Muscle of leg (tissue), 11 donors: Measurements from ENCODE around the gene PANK1. TPM values are rescaled to one million over a fixed set of nuclear protein-coding genes. Genes with fewer than 3 reads are reported as not detected.

Experiments used
- DNase-seq: peaks from one replicate; pipeline ENCODE4 v3.0.0; 2013
- H3K27ac ChIP-seq: one replicate; pipeline ENCODE4 v1.5.1; 2013; ENCODE audit warnings: mild to moderate bottlenecking, low read length, control low read depth
- H3K27me3 ChIP-seq: one replicate; pipeline ENCODE4 v1.6.1; 2013; ENCODE audit warnings: low read length; ENCODE audit not compliant: control insufficient read depth, insufficient read depth
- H3K36me3 ChIP-seq: one replicate; pipeline ENCODE4 v1.6.1; 2013; ENCODE audit warnings: low read length; ENCODE audit not compliant: control insufficient read depth, insufficient read depth
- H3K4me1 ChIP-seq: one replicate; pipeline ENCODE4 v1.6.1; 2013; ENCODE audit warnings: low read length; ENCODE audit not compliant: control insufficient read depth, insufficient read depth
- H3K4me3 ChIP-seq: one replicate; pipeline ENCODE4 v1.5.1; 2013; ENCODE audit warnings: low read length, control low read depth
- H3K9me3 ChIP-seq: replicated peaks from 2 replicates; pipeline ENCODE4 v1.6.1; 2013; ENCODE audit warnings: low read depth, low read length; ENCODE audit not compliant: control insufficient read depth
- WGBS: methylation state at CpG from one replicate; pipeline ENCODE4 v1.1.5; 2013; ENCODE audit warnings: missing lambda C conversion rate; ENCODE audit not compliant: insufficient coverage; 5-methylcytosine and 5-hydroxymethylcytosine counted together
- polyA plus RNA-seq, 8 donors: library from polyadenylated mRNA; unstranded; fragments of 120-200 nt; gene quantifications; one replicate each; pipeline versions ENCODE4 v1.2.1 to v1.2.3, GENCODE V29; 2013; ENCODE audit warnings: inconsistent platforms in 1 of 8, low replicate concordance in 1 of 8; ENCODE audit not compliant: insufficient read length in 8 of 8, insufficient read depth in 1 of 8
- total RNA-seq: library from RNA; stranded (reverse); fragments of 120-200 nt; gene quantifications from one replicate; pipeline ENCODE4 v1.2.4, GENCODE V29; 2013

Gene PANK1
- total and polyA plus RNA-seq, 9 donors, result 13.0 to 17.1 (median 15.0) TPM

- no peaks in the 10 kb centered on the region for H3K27me3 ChIP-seq
- H3K9me3 ChIP-seq, result no peaks in the 10 kb centered on the region
- H3K4me1 ChIP-seq, result no peaks in the 10 kb centered on the region
- no peak overlapping the region for H3K4me3 ChIP-seq
- H3K36me3 ChIP-seq, result no peaks in the 10 kb centered on the region
- peak; percentile 59 for DNase-seq
- no peak overlapping the region for H3K27ac ChIP-seq
- WGBS, result no CpG with 5 or more reads among the region's 2 CpGs
These were observed 81.1 kb downstream of the PANK1 start for GRCh38 chr10:89563861-89564478.

GRCh38 chr10:89563311-89563710 is 81.7 kb downstream of the PANK1 start:
- Histone ChIP-seq H3K4me1 (no peaks in the 10 kb centered on the region), H3K9me3 (no peaks in the 10 kb centered on the region), H3K36me3 (no peaks in the 10 kb centered on the region), H3K27me3 (no peaks in the 10 kb centered on the region), H3K27ac (no peak overlapping the region), H3K4me3 (no peak overlapping the region)
- DNase-seq, result no peak
- WGBS, result 100% methylated on average over 1 of the region's 3 CpGs

GRCh38 chr10:89556600-89556999 is 88.4 kb downstream of the PANK1 start:
- H3K27ac ChIP-seq, result no peak overlapping the region
- H3K36me3 ChIP-seq, result no peaks in the 10 kb centered on the region
- no peak for DNase-seq
- no peak overlapping the region for H3K4me3 ChIP-seq
- no peaks in the 10 kb centered on the region for H3K4me1 ChIP-seq
- no peaks in the 10 kb centered on the region for H3K9me3 ChIP-seq
- no peaks in the 10 kb centered on the region for H3K27me3 ChIP-seq
- no CpG with 5 or more reads among the region's 1 CpG for WGBS

GRCh38 chr10:89555688-89556445 is 89.2 kb downstream of the PANK1 start:
- Histone ChIP-seq H3K36me3 (no peaks in the 10 kb centered on the region), H3K4me1 (no peaks in the 10 kb centered on the region), H3K27ac (no peak overlapping the region), H3K4me3 (no peak overlapping the region), H3K9me3 (no peaks in the 10 kb centered on the region), H3K27me3 (no peaks in the 10 kb centered on the region)
- DNase-seq, result no peak
- 90% methylated on average over 1 of the region's 7 CpGs for WGBS

GRCh38 chr10:89554433-89554832 is 90.6 kb downstream of the PANK1 start:
- no CpG with 5 or more reads among the region's 1 CpG for WGBS

GRCh38 chr10:89553064-89553734 is 91.8 kb downstream of the PANK1 start:
- no peaks in the 10 kb centered on the region for H3K27me3 ChIP-seq
- H3K4me3 ChIP-seq, result no peak overlapping the region
- no peak for DNase-seq
- no CpG with 5 or more reads among the region's 5 CpGs for WGBS
- H3K4me1 ChIP-seq, result no peaks in the 10 kb centered on the region
- H3K36me3 ChIP-seq, result no peaks in the 10 kb centered on the region
- no peak overlapping the region for H3K27ac ChIP-seq
- no peaks in the 10 kb centered on the region for H3K9me3 ChIP-seq

More at GRCh38 chr10:89554433-89554832, 90.6 kb downstream of the PANK1 start:
- DNase-seq, result no peak
- H3K4me1 ChIP-seq, result no peaks in the 10 kb centered on the region
- H3K9me3 ChIP-seq, result no peaks in the 10 kb centered on the region
- no peak overlapping the region for H3K4me3 ChIP-seq
- no peak overlapping the region for H3K27ac ChIP-seq
- H3K36me3 ChIP-seq, result no peaks in the 10 kb centered on the region
- H3K27me3 ChIP-seq, result no peaks in the 10 kb centered on the region

GRCh38 chr10:89552213-89552612 is 92.8 kb downstream of the PANK1 start:
- WGBS, result no CpG with 5 or more reads among the region's 4 CpGs
- H3K4me1 ChIP-seq, result no peaks in the 10 kb centered on the region
- no peak overlapping the region for H3K27ac ChIP-seq
- no peaks in the 10 kb centered on the region for H3K9me3 ChIP-seq
- no peaks in the 10 kb centered on the region for H3K27me3 ChIP-seq
- H3K4me3 ChIP-seq, result no peak overlapping the region
- H3K36me3 ChIP-seq, result no peaks in the 10 kb centered on the region
- DNase-seq, result no peak

- Histone ChIP-seq H3K36me3 (no peaks in the 10 kb centered on the region), H3K27me3 (no peaks in the 10 kb centered on the region), H3K27ac (no peak overlapping the region), H3K4me1 (no peaks in the 10 kb centered on the region), H3K4me3 (no peak overlapping the region), H3K9me3 (no peaks in the 10 kb centered on the region)
- 85% methylated on average over 4 of the region's 5 CpGs for WGBS
- DNase-seq, result no peak
These were observed 94.5 kb downstream of the PANK1 start for GRCh38 chr10:89550509-89550908.

- Histone ChIP-seq H3K36me3 (no peaks in the 10 kb centered on the region), H3K4me3 (no peak overlapping the region), H3K9me3 (no peaks in the 10 kb centered on the region), H3K27me3 (no peaks in the 10 kb centered on the region), H3K4me1 (no peaks in the 10 kb centered on the region), H3K27ac (no peak overlapping the region)
- DNase-seq, result no peak
- no CpG with 5 or more reads among the region's 1 CpG for WGBS
These were observed 95.5 kb downstream of the PANK1 start for GRCh38 chr10:89549510-89549909.

- WGBS, result 83% methylated on average over 6 of the region's 6 CpGs
These were observed 96.4 kb downstream of the PANK1 start for GRCh38 chr10:89548673-89549072.

More at GRCh38 chr10:89548673-89549072, 96.4 kb downstream of the PANK1 start:
- Histone ChIP-seq H3K4me3 (no peak overlapping the region), H3K4me1 (no peaks in the 10 kb centered on the region), H3K27me3 (no peaks in the 10 kb centered on the region), H3K36me3 (no peaks in the 10 kb centered on the region), H3K9me3 (no peaks in the 10 kb centered on the region), H3K27ac (no peak overlapping the region)
- DNase-seq, result no peak
